Panc1 (cell line): ENCODE measurements around the gene SMYD2. TPM values are rescaled to one million over a fixed set of nuclear protein-coding genes. Genes with fewer than 3 reads are reported as not detected.

Experiments
- ATAC-seq: fragments of 200-7000 bp; cut with Tn5 transposase; 2 replicates; pipeline ENCODE4 v1.9.1; 2020; ENCODE audit warnings: mild to moderate bottlenecking, moderate library complexity
- BruUV-seq: library from RNA; stranded (reverse); fragments of 400-500 nt; replicated peaks from 2 replicates; lab custom pipeline; 2021; lab: Mats Ljungman, UMichigan
- CTCF ChIA-PET: fragments of 300-600 bp; sonication (Branson Sonifier 250); formaldehyde crosslinking; loops from one replicate; lab custom pipeline; 2022; ENCODE audit warnings: antibody characterized with exemption; lab: Charles Lee
- POLR2A ChIA-PET: fragments of 300-600 bp; sonication (Branson Sonifier 250); formaldehyde crosslinking; loops from one replicate; lab custom pipeline; 2022; ENCODE audit warnings: antibody characterized with exemption; lab: Charles Lee
- DNase-seq: peaks from one replicate; pipeline ENCODE4 v3.0.0-alpha.2; 2010; ENCODE audit warnings: low read depth, low spot score
- H3K27ac ChIP-seq: 2 replicates; pipeline ENCODE4 v1.5.1; 2011; ENCODE audit warnings: mild to moderate bottlenecking, low read length, inconsistent platforms
- H3K27me3 ChIP-seq: fragments of 200-500 bp; sonication (Bioruptor generic); 2 replicates; pipeline ENCODE4 v1.6.0; 2014; ENCODE audit warnings: low read length, inconsistent platforms; ENCODE audit not compliant: control insufficient read depth, insufficient read depth
- H3K36me3 ChIP-seq: fragments of 200-500 bp; sonication (Bioruptor generic); 2 replicates; pipeline ENCODE4 v1.5.1; 2014; ENCODE audit warnings: inconsistent platforms, mild to moderate bottlenecking, low read length, moderate library complexity; ENCODE audit not compliant: control insufficient read depth, insufficient read depth
- H3K4me1 ChIP-seq: 2 replicates; pipeline ENCODE4 v1.5.1; 2011; ENCODE audit warnings: inconsistent platforms, mild to moderate bottlenecking, low read length, moderate library complexity; ENCODE audit not compliant: control insufficient read depth, insufficient read depth
- H3K4me3 ChIP-seq, 2 experiments: 2 replicates each; pipeline ENCODE4 v1.5.1; 2011 to 2012; ENCODE audit warnings: low read depth in 2 of 2, low read length in 2 of 2, mild to moderate bottlenecking in 2 of 2, inconsistent platforms in 1 of 2, moderate library complexity in 1 of 2
- H3K9me3 ChIP-seq: fragments of 200-500 bp; sonication (Bioruptor generic); 2 replicates; pipeline ENCODE4 v1.5.1; 2014; ENCODE audit warnings: low read depth, mild to moderate bottlenecking, inconsistent platforms, low read length, moderate library complexity; ENCODE audit not compliant: control insufficient read depth, insufficient read depth
- CTCF ChIP-seq: fragments of 450-650 bp; IDR thresholded peaks from 2 replicates; pipeline ENCODE4 v1.5.1; 2017; ENCODE audit warnings: mild to moderate bottlenecking
- POLR2AphosphoS5 ChIP-seq: IDR thresholded peaks from 2 replicates; pipeline ENCODE4 v1.6.1; 2012; ENCODE audit warnings: mild to moderate bottlenecking, low read depth, low read length, moderate library complexity
- REST ChIP-seq, 2 experiments: IDR thresholded peaks; 2 replicates each; pipeline ENCODE4 v1.6.1; 2011 to 2012; ENCODE audit warnings: low read depth in 2 of 2, control low read depth in 1 of 2, low read length in 1 of 2, mild to moderate bottlenecking in 1 of 2, moderate library complexity in 1 of 2; ENCODE audit not compliant: insufficient read depth in 1 of 2
- SIN3A ChIP-seq: IDR thresholded peaks from 2 replicates; pipeline ENCODE4 v1.6.1; 2012; ENCODE audit warnings: low read depth, mild to moderate bottlenecking, low read length, moderate library complexity, borderline replicate concordance; ENCODE audit not compliant: insufficient read depth
- TCF7L2 ChIP-seq: IDR thresholded peaks from 2 replicates; pipeline ENCODE4 v1.6.1; 2011; ENCODE audit warnings: mild to moderate bottlenecking, low read depth, low read length, inconsistent platforms
- in situ Hi-C: cut with HindIII; loops from 2 replicates; pipeline ENCODE4 v1.10.0; 2016; ENCODE audit warnings: low sequenced_read_pairs, low pct_unique_long_range_greater_than_20kb
- intact Hi-C: fragments of 100-400 bp; cut with micrococcal nuclease; formaldehyde crosslinking; loops from one replicate; pipeline ENCODE4 v1.10.0; 2022; ENCODE audit not compliant: unreplicated experiment
- total RNA-seq: library from RNA; stranded (reverse); gene quantifications from one replicate; pipeline ENCODE4 v1.2.1, GENCODE V29; 2021; ENCODE audit not compliant: unreplicated experiment

SMYD2 gene
- total RNA-seq, 1 experiment from 2014 or later, result 31.0 TPM

- intact Hi-C loops (loop anchor here (1.0 kb wide), 1 partner anchor 67 kb away; no protein-coding TSS in a partner anchor), in situ Hi-C loops (no loop called here)
- TF ChIP-seq REST (IDR thresholded peaks at IDR 0.05; ENCODE audit: insufficient read depth in 1 of 2, low read depth in 2 of 2, low read length in 1 of 2) (no peak), CTCF (peak; percentile 99), TCF7L2 (peak; percentile 50; the same call in 1 of the 2 replicates)
- BruUV-seq, result no TSS peak
- CTCF ChIA-PET, result interaction anchor here (0.6 to 1.9 kb wide), 7 partner anchors 10 to 1018 kb away, joined by 3 to 21 read pairs (median 4); no protein-coding TSS in a partner anchor
- DNase-seq (peak; percentile 67), ATAC-seq (peak; percentile 98)
- Histone ChIP-seq H3K9me3 (no peaks in the 10 kb centered on the region), H3K4me1 (0 out of 2 replicates have a peak, but pooled peaks cover 2% of the 10 kb centered on the region), H3K27ac (peak overlapping the region; percentile 44; the same call in 1 of the 2 replicates), H3K4me3 (no peak overlapping the region), H3K36me3 (no peaks in the 10 kb centered on the region), H3K27me3 (peaks cover 29% of the 10 kb centered on the region)
- POLR2A ChIA-PET, result interaction anchor here (0.6 kb wide), 1 partner anchor 94 kb away, joined by 8 read pairs; no protein-coding TSS in a partner anchor
Measured at GRCh38 chr1:214261206-214262123, 19.5 kb upstream of the SMYD2 start.

GRCh38 chr1:214264196-214264595 lies 16.8 kb upstream of the SMYD2 start:
- CTCF ChIA-PET, result no interaction called here
- Histone ChIP-seq H3K36me3 (no peaks in the 10 kb centered on the region), H3K4me3 (no peak overlapping the region), H3K27me3 (peaks cover 25% of the 10 kb centered on the region), H3K4me1 (0 out of 2 replicates have a peak, but pooled peaks cover 2% of the 10 kb centered on the region), H3K27ac (no peak overlapping the region), H3K9me3 (no peaks in the 10 kb centered on the region)
- POLR2A ChIA-PET, result no interaction called here
- intact Hi-C loops (no loop called here), in situ Hi-C loops (no loop called here)
- no TSS peak for BruUV-seq
- ATAC-seq (no peak), DNase-seq (no peak)
- TF ChIP-seq SIN3A (no peak), CTCF (no peak), TCF7L2 (no peak), POLR2AphosphoS5 (no peak), REST (IDR thresholded peaks at IDR 0.05; ENCODE audit: insufficient read depth in 1 of 2, low read depth in 2 of 2, low read length in 1 of 2) (no peak)
